Tibial nerve (tissue), 4 donors: ENCODE results near the gene NBPF8. TPM values are rescaled to one million over a fixed set of nuclear protein-coding genes. Genes with fewer than 3 reads are reported as not detected.
A peak's percentile ranks its signal among the peaks of the same experiment; 100 is the strongest.
"Not testable (repeated sequence)": the region's sequence is repeated elsewhere in the genome, so short reads cannot be mapped to it uniquely, and the experiment has no call there.

Source experiments
- DNase-seq, 2 donors: peaks; one replicate each; pipeline ENCODE4 v3.0.0-alpha.2; 2019; ENCODE audit warnings: low spot score in 2 of 2
- H3K27ac ChIP-seq, 4 donors: fragments of 200-600 bp; sonication (generic) in 3 of 4; one replicate each; pipeline ENCODE4 v1.5.1; 2017 to 2019; ENCODE audit warnings: mild to moderate bottlenecking in 1 of 4
- H3K27me3 ChIP-seq, 2 donors: fragments of 200-600 bp; sonication (generic) in 1 of 2; one replicate each; pipeline versions ENCODE4 v1.5.1 to v1.6.0; 2017 to 2019
- H3K36me3 ChIP-seq, 3 donors: fragments of 200-600 bp; sonication (generic); one replicate each; pipeline ENCODE4 v1.5.1; 2018 to 2019
- H3K4me1 ChIP-seq, 4 donors: fragments of 200-600 bp; sonication (generic) in 3 of 4; one replicate each; pipeline ENCODE4 v1.5.1; 2017 to 2019
- H3K4me3 ChIP-seq, 4 donors: fragments of 200-600 bp; sonication (generic) in 3 of 4; one replicate each; pipeline ENCODE4 v1.5.1; 2017 to 2019; ENCODE audit warnings: mild to moderate bottlenecking in 1 of 4, moderate library complexity in 1 of 4
- H3K9me3 ChIP-seq, 4 donors: fragments of 200-600 bp; sonication (generic) in 3 of 4; one replicate each; pipeline ENCODE4 v1.5.1; 2017 to 2019
- CTCF ChIP-seq, 5 experiments: fragments of 200-600 bp in 3 of 5; fragments of 450-650 bp in 2 of 5; sonication (generic) in 3 of 5; IDR thresholded peaks; one replicate each; pipeline ENCODE4 v1.5.1; 2016 to 2019; ENCODE audit warnings: antibody characterized with exemption in 5 of 5, mild to moderate bottlenecking in 3 of 5, moderate library complexity in 2 of 5
- WGBS, 2 donors: methylation state at CpG; one replicate each; pipeline ENCODE4 v1.1.5; 2018; 5-methylcytosine and 5-hydroxymethylcytosine counted together
- total RNA-seq, 4 donors: library from RNA; depleted of rRNA; stranded (reverse); fragments of >200 nt; gene quantifications; one replicate each; pipeline ENCODE4 v1.1.0, GENCODE V29; 2016

NBPF8 gene
- 10 to 100 TPM; 14.4 to 24.7 (median 16.5) TPM for total RNA-seq

DNA sequence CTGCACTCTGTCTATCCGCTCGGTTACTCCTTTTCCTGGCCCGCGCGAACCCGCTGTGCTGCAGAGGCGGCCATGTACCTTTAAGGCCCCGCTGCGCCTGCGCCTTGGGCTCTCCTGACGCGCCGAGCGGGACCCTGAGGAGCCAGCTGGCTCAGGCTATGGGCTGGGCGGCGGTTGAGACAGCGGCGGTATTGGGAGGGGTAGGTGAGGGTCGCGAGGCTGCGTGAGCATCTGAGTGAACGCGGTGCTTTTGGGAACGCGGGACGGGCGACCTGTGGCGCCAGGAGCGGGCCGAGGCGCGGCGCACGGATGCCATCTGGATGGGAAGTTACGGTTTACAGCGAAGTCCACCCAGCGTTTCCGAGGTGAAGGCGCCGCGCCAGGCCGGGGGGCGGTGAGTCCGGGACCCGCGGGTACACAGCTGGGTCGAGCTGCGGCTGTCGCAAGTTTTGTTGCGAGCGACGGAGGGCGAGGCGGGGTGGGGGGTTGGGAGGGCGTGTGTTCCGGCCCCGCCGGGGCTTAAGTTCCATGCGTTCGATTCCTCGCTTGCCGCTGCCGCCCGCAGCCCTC, at the start of gene NBPF8:
Gene NBPF8 (plus strand): TSS at position 125 of the 570 bp plus-strand sequence. CDS start 21,488 bp downstream, outside the sequence.
- H3K36me3 ChIP-seq, H3K4me1 ChIP-seq, H3K27me3 ChIP-seq, H3K9me3 ChIP-seq: not testable (repeated sequence)
- no CpG with 5 or more reads among the region's 64 CpGs for WGBS, 2 donors
- Histone ChIP-seq H3K27ac (peak within 1 kb of the TSS; percentile 60 to 79 (median 65)), H3K4me3 (peak within 1 kb of the TSS; percentile 57 to 68 (median 62))
- DNase-seq: peak; percentile 69 to 70

- WGBS, 2 donors: 80 to 83% methylated on average over 5 of the region's 6 CpGs
Observed at GRCh38 chr1:120367709-120368108, 47.1 kb upstream of the NBPF8 start.

DNA sequence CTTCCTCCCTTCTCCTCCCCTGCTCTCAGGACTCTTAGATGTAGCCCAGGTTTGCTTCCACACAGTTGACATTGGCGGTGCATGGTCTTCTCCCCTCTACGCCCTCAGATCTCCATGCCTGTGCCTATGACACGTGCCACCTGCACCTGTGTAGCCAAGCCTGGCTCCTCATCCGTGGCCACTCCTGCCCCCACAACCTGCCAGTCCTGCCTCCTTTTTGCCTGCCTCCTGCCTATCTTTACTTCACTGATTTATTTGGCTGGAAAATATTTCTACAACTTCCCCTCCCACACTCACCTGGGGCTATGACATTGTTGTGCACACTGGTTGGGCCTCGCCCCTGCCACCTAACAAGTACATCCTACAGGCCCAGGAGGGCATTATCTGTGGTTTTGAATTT, 28.2 kb upstream of the NBPF8 start:
- not testable (repeated sequence) for H3K4me1 ChIP-seq, H3K36me3 ChIP-seq, H3K27me3 ChIP-seq, H3K4me3 ChIP-seq, H3K9me3 ChIP-seq, H3K27ac ChIP-seq, DNase-seq
- 95% methylated on average over 5 of the region's 5 CpGs for WGBS, 2 donors

More at GRCh38 chr1:120367709-120368108, 47.1 kb upstream of the NBPF8 start:
- not testable (repeated sequence) for H3K9me3 ChIP-seq, H3K4me1 ChIP-seq, H3K4me3 ChIP-seq, DNase-seq, H3K36me3 ChIP-seq, H3K27ac ChIP-seq, H3K27me3 ChIP-seq

GRCh38 chr1:120388597-120389126, 26.2 kb upstream of the NBPF8 start:
- peak in 1 of 2 donors; percentile 4 for DNase-seq
- not testable (repeated sequence) for H3K27me3 ChIP-seq, H3K36me3 ChIP-seq, H3K9me3 ChIP-seq, H3K4me1 ChIP-seq, H3K27ac ChIP-seq
- TF ChIP-seq CTCF (IDR thresholded peaks at IDR 0.05): peak in 2 of 5 experiments; percentile 18 to 22
- H3K4me3 ChIP-seq: peak overlapping the region in 1 of 4 donors; percentile 23
- WGBS, 2 donors: 0% methylated on average over 1 of the region's 29 CpGs; no CpG with 5 or more reads in 1 of the 2 donors

DNA sequence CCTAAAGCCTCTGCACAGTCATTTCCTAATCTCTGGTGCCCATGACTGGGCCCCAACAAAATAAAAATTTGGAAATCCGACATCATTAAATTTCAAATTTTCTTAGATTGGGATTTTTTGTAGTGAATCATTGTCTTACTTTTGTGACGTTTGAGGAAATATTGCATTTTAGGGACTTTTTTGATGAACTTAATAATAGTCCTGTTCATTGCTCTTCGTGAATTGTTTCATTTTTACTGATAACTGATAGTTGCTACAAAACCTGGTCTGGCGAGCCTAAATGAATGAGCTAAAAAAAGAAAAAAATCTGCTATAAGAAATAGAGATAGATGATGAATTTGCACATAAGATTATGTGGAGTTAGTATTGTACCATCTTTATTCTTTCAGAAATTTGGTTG, 23.5 kb upstream of the NBPF8 start:
- not testable (repeated sequence) for H3K4me1 ChIP-seq, H3K36me3 ChIP-seq, DNase-seq, H3K27ac ChIP-seq, H3K27me3 ChIP-seq, H3K4me3 ChIP-seq, H3K9me3 ChIP-seq
- WGBS, 2 donors: 80 to 92% methylated on average over 4 of the region's 4 CpGs

- not testable (repeated sequence) for H3K27ac ChIP-seq, DNase-seq, H3K9me3 ChIP-seq, H3K4me1 ChIP-seq, H3K36me3 ChIP-seq, H3K27me3 ChIP-seq, H3K4me3 ChIP-seq
- 25 to 30% methylated on average over 6 of the region's 13 CpGs for WGBS, 2 donors
Observed at GRCh38 chr1:120393316-120394232, 21.3 kb upstream of the NBPF8 start.

- not testable (repeated sequence) for H3K9me3 ChIP-seq, H3K4me1 ChIP-seq, H3K36me3 ChIP-seq, DNase-seq, H3K27me3 ChIP-seq, H3K27ac ChIP-seq, H3K4me3 ChIP-seq
- no CpG with 5 or more reads among the region's 1 CpG for WGBS, 2 donors
Observed at GRCh38 chr1:120405348-120405747, 9.5 kb upstream of the NBPF8 start.

GRCh38 chr1:120414451-120414850, 384 bp upstream of the NBPF8 start:
- DNase-seq: not testable (repeated sequence)

More at GRCh38 chr1:120414451-120414850, 384 bp upstream of the NBPF8 start:
- peak overlapping the region; percentile 57 to 68 (median 62) for H3K4me3 ChIP-seq
- not testable (repeated sequence) for H3K9me3 ChIP-seq, H3K4me1 ChIP-seq, H3K36me3 ChIP-seq, H3K27ac ChIP-seq, H3K27me3 ChIP-seq
- 26 to 40% methylated on average over 1 to 3 of the region's 16 CpGs for WGBS, 2 donors
